Measurements from ENCODE around the gene NEK4. TPM values are rescaled to one million over a fixed set of nuclear protein-coding genes. Genes with fewer than 3 reads are reported as not detected.
"Not testable (repeated sequence)": the region's sequence is repeated elsewhere in the genome, so short reads cannot be mapped to it uniquely, and the experiment has no call there.

Gene NEK4
- total RNA-seq, 1 donor from 2014 or later, result 24.3 TPM

DNA sequence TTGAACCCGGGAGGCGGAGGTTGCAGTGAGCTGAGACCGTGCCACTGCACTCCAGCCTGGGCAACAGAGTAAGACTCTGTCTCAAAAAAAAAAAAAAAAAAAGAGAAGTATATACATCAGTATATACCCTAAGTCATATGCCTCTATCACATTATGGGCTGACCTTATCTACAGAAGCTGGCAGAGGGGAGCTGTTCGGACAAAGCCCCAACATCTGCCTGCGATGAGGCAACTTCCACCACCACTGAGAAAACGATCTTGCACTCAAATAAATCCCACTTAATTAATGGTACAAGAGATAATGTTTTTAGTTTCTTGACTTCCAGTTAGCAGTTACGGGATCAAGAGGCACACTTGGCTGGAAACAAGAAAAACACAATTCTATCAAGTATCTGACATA, 67.4 kb downstream of the NEK4 start:
- DNase-seq (ENCODE audit: low spot score), result no peak

DNA sequence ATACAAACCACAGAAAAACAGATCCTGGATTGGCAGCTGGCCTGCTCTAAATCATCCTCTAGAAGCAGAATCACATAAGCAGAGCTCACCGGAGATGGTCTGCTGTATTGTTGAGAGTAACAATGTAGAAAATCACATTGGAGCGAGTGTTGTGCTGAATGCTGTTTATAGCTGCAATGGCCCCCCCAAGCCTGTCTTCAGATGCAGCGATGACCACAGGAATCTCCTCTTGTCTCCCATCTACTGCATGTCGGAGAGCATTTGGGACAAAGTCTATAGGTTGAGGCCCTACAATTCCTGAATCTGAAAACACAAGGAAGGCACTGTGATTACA, 73.1 kb downstream of the NEK4 start:
- no peak for DNase-seq (ENCODE audit: low spot score)

DNA sequence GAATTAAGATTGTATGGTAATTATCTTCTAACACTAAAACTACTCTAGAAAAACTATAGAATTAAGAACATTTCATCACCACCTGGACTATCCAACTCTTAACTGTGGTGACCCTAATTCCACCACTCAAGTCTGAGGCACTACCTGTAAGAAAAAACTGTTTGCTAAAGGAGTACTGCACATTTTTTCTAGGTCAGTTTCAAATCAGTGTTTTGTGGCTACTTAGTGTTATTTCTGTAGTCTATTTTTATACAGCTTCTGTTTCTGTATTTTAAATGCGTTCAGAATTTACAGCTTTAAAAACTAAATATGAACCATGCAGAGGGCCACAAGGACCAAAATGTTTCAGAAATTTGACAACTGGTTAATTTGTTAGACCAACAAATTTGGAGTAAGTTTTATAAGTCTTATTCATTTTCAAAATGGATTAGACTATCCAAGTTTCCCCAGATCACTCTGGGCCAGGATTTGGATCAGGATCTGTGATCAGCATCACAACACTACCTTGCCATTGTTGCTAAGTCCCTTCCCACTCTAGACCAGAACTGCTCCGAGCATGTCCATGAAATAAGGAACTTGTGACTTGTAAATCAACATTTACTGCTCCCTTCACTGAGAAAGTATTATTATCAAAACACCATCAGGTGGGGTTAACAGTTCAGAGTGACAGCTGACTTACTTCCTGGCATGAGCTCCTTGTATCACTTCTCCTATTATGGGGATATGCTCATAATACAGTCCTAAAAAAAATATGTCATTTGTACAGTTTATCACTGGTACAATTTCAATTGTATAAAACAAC, 73.7 kb downstream of the NEK4 start:
- DNase-seq (ENCODE audit: low spot score), result no peak

DNA sequence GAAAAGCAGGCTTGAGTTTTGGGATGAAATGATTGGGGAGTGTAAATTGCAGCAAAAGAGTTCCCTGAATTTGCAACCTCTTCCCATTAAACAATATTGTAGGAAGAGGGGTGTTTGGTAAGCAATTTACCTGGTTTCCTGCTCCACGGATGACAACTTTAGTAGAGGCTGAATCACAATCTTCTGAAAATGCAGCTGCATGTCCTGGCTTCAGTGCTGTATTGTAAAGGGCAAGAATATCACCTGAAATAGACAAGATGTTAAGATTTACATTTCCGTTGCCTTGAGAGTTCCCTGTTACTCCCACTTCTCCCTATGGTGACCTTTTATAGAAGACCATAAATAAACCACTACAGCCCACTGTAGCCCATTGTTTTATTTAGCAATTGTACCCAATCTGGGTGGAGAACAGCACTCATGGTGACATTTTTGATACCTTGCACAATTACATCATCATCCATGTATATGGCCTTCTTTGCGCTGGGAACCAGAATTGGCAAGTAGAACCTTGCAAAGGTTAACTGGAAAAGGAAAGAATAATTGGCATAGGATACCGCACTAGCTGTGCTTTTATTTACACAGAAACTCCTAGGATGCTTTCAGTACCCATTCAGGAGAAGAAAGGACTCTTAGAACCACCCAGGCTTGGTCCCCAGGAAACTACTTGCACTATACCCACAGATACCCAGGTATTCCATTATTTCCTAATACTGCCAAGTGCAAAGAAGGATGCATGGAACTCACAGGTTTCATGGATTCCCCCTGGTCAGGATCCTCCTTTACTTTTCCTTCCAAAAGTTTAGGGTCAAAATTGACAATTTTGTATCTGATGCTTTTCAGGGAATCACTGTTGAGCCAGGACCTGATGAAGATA, 74.7 kb downstream of the NEK4 start:
- no peak for DNase-seq (ENCODE audit: low spot score)

DNA sequence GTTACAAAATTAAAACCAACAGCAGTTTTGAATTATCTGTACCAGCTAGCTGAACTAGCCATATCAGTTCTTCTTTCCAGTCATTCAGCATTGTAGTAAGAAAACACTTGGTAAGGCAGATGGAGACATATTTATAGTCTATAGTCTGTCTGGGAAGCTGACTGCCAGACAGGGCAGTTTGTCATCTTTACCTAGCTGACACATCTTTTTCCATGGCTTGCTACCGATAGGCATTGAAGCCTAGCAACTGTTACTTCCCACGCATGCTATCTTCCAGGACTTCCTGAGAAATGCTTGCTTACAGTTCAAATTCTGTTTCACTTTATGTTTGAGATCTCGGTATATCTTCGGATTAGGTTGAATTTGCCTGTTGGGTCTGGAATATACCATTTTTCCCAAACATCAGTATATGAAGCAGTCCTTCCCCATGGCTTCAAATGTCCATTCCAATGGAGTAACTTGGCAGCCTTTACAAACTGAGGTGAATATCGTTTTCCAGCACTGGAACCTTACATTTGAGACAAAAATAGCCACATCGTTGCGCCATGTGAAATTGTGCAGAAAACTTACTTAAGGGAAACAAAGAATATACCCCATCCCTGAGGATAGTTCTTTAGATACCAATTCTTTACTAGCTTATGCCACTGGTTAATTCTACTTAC, 76.1 kb downstream of the NEK4 start:
- no peak for DNase-seq (ENCODE audit: low spot score)

DNA sequence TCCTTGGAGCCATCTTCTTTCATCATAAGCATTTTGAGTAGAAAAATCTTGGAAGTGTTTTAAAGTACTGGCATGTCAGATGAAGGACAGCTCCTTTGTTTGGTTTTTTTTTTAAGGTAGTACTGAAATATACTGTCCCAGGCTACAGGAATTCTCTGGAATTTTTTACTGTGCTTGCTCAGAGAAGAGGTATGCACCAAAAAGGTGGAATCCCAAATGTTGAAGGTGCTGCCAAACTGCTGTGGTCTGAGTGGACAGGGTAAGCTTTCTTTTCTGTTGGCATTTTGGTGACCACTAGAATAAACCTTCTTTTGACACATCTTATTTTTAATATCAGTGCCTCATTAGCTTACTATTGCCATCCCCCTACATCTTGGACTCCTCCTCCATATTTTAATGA, 77.7 kb downstream of the NEK4 start:
- DNase-seq (ENCODE audit: low spot score), result no peak

DNA sequence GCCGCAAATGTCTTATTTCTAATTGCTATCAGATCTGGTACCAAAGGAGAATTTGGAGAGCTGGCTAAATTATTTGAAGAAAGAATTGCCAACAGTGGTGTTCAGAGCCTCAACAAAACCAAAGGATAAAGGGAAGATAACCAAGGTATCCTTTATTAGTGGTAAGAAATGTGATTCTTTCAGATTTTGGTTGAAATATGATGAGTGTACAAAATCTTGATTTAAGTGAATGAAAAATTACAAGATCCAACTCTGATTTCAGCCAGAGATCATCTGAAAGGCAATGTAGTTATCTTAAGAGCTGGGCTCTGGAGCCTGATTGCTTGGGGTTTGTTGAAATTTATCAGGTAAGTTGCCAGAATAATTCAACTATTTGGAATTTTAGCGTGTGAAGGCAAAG, 80.2 kb downstream of the NEK4 start:
- no peak for DNase-seq (ENCODE audit: low spot score)

DNA sequence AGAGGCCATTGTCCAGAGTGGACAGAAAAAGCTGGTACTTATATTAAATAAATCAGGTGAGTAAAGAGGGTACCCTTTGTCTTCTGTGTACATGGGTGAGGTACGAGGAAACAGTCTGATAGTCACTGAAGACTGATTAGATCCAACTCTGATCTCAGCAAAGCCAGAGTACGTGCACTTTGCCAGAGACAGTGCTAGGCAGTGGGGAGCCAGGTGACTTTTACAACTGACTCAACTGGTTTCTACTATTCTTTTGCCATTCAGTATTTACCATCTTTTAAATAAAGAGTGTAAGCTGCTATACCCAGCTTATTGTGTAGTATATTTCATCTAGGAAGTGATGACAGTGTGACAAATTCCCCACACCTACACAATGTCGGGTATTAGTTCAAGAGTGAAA, 81.6 kb downstream of the NEK4 start:
- no peak for DNase-seq (ENCODE audit: low spot score)

DNA sequence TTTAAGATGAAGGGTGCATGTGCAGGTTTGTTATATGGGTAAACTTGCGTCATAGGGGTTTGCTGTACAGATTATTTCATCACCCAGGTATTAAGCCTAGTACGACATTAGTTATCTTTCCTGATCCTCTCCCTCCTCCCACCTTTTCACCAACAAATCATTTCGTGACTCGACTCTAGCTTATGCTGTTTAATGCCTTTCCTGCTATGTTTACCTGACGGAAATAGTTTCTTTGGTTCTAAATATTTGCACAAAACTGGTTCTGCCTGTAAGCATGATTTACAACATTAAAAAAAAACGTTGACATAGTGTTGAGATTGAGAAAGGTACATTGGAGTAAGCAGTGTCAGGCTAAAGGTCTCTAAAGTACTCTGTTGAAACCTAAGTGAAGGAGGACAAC, 82.5 kb downstream of the NEK4 start:
- DNase-seq (ENCODE audit: low spot score), result no peak

DNA sequence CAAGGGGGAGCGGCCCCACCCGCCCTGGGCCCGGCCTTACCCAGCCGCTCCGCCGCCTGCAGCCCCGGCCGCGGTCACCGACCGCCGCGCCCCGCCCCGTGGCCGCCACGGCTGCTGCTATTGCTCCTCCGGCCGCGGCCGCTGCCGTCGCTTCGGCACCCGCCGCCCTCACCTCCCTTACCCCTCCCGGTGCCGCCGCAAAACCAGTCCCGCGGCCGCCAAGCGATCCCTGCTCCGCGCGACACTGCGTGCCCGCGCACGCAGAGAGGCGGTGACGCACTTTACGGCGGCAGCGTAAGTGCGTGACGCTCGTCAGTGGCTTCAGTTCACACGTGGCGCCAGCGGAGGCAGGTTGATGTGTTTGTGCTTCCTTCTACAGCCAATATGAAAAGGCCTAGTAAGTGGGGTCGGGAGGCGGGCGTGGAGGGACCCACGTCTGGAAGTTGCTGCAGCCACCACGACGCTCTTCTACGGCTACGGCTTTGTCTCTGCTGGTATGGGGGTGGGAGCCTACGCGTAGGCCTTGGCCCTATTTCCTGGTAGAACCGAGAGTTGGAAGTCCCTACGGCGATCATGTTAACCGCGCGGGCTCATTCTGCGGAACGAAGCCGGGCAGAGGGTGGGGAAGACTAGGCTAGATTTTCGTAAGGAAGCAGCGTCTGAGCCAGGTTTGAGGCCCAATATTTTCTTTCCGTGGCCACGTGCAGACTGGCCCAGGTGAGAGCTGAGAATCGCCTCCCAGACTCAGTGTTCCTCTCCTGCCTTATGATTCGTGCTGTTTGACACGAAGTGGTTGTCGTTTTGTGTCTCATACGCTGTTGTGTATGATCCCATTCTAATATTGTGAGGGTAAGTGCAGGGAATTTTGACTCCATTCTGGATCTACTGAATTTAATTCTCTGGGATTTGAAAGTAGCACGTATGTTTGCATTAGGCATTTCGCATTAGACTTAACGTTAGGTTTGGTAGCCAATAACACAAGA, 84.7 kb downstream of the NEK4 start, which contains the start of the genes GNL3 and PBRM1:
TSS of gene GNL3 (plus strand) at position 324 of the 983 bp plus-strand sequence. CDS start at position 385, 61 bp downstream.
TSS of gene PBRM1 (minus strand) at position 205 of the 983 bp plus-strand sequence.
- DNase-seq (ENCODE audit: low spot score), result peak; percentile 98

DNA sequence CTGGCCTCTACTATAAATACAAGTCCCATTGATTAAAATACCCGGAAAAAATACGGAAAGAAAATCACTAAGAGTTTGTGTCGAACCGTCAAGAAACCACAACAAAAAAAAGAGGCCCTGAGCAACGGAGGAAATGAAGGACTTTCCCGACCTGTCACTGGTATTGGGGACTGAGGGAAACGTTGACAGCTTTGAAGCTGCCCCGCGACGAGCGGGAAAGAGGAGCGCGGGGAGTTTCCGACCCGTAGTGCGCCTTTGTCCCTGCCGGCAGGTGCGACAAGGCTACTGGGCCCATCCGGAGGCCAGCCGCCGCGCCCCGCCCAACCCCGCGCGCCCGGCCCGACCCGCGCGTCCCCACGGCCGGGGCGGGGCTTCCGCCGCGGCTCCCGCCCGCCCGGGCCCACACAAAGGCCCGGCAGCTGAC, 85.4 kb downstream of the NEK4 start:
- no peak for DNase-seq (ENCODE audit: low spot score)

DNA sequence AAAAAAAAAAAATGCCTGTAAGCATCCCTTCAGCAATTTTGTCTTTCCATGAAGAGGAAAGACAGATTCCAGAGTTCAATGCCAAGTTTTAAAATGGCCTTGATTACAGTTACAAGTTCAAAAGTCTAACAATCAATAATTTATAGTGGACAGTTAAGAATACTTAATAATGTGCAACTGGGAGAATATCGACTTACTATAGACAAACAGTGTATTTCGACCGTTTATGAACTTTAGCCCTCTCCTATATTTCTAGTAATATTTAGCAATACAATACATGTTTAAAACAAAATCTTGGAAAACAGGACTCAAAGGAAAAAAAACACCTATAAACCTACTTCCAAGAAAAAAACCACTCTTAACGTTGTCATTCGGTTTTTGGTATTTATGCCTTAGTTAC, 86.6 kb downstream of the NEK4 start:
- no peak for DNase-seq (ENCODE audit: low spot score)

DNA sequence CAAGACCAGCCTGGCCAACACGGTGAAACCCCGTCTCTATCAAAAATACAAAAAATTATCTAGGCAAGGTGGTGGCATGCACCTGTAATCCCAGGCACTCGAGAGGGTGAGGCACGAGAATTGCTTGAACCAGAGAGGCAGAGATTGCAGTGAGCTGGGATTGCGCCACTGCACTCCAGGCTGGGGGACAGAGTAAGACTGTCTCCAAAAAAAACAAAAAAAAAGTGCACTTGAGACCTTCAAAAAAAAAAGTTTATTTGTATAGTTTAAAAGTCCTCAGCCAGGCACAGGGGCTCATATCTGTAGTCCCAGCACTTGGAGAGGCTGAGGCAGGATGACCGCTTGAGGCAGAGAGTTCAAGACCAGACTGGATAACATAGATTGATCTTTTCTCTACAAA, 87.1 kb downstream of the NEK4 start:
- no peak for DNase-seq (ENCODE audit: low spot score)

DNA sequence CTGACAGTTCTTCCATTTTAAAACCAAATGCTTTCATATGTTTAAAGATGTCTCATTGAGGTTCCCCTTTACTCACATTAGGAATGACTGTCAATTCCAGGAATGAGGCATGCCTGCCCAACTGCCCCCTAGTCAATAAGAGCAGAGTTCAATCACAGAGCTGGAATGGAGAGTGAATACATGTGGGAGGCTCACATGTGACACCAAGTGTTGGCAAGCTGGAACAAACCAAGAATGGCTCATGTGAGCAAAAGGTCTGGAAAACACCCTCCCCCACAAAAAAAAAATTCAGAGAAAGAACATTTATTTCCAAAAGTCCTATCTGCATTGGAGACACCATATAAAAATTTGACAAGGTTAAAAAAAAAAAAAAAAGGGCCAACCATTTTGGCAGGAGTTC, 88.7 kb downstream of the NEK4 start:
- DNase-seq (ENCODE audit: low spot score), result peak; percentile 20

DNA sequence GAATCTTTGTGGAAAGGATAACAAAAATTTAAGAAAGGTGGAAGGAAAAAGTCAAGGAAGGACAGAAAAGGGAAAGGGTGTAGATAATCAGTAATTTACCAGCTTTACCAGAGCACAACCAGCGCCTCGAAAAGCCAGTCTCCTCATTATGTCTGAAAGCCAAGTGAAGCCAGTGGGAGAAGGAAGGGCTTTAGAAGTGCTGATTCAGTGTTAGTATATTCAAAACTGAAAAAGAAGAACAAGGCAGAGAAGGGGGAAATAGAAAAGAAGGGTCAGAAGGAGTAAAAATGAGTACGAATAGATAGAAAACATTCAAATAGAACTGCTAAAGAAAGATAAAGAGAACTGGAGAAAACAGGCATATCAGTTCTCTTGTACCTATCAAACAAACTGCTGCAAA, 89.1 kb downstream of the NEK4 start:
- DNase-seq (ENCODE audit: low spot score), result no peak

DNA sequence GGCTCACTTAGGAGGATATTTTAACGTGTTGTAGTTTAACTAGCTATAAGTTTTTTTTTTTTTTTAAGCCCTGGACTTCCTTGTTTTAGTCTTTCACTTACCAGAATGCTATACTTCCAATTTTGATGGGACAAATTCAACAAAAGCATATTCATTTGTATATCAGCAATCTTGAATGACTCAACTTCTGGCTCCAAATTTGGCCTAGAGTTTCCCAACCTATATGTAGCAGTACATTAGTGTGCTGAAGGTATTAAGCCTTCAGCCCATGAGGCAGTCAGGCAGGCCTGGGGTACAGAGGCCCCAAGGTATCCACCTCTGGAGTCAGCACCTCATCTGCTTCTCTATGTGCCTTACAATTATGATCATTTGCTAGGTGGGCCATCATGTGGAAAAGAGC, 90.9 kb downstream of the NEK4 start:
- DNase-seq (ENCODE audit: low spot score), result no peak

DNA sequence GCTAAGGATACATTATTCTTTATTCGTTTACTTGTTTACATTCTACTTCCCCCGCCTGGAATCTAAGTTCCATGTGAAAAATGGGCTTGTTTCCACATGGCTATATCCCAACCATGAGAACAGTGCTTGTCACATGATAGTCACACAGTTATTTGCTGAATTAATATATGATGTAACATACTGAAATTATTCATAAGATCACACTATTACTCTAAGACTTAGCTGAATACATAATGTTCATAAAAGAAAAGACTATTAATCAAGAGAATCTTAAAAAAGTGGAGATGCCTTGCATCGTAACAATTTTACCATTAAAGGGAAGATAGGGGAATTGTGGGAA, 91.6 kb downstream of the NEK4 start:
- no peak for DNase-seq (ENCODE audit: low spot score)

DNA sequence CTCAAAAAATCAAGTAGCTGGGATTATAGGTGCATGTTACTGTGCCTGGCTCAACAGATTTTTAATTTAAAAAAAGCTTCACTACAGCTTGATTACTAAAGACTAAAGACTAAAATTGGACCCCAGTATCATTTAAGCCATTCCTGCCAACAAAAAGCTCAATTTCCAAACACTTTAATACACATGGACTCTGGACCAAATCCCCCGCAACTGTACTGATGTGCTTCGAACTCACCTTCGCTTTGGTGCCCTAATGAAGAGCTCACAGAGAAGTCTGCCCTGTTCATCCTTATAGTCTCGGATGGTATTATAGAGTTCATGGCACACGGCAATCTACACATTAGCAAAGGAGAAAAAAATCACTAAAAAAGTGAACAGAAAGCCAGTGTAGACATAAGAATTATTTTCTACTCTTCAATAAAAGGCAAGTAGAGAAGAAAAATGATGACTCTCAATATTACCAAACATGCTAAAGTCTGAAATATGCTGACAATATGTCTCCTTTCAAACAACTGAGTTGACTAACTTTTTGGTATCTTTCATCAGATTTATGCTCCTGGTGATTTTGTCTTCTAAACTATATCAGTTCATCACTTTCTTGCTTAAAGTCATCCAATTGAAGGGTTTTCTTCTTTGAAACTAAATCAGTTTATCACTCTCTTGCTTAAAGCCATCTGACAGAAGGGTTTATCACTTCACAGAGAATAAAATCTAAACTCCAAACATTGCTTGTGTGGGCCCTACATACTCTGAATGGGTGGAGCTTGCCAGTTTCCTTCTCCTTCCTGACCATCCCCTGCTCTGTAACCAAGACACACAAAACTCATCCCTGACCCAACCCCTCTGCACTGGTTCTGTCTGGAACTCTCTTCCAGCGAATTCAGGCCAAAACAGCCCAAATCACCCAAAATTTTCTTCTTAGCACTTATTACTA, 92.2 kb downstream of the NEK4 start:
- no peak for DNase-seq (ENCODE audit: low spot score)

DNA sequence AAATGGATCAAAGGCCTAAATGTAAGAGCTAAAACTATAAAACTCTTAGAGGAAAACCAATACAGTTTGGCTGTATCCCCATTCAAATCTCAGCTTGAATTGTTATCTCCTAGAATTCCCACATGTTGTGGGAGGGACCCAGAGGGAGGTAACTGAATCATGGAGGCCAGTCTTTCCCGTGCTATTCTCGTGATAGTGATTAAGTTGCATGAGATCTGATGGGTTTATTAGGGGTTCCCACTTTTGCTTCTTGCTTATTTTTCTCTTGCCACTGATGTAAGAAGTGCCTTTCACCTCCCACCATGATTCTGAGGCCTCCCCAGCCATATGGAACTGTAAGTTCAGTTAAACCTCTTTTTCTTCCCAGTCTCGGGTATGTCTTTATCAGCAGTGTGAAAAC, 94.5 kb downstream of the NEK4 start:
- not testable (repeated sequence) for DNase-seq (ENCODE audit: low spot score)

DNA sequence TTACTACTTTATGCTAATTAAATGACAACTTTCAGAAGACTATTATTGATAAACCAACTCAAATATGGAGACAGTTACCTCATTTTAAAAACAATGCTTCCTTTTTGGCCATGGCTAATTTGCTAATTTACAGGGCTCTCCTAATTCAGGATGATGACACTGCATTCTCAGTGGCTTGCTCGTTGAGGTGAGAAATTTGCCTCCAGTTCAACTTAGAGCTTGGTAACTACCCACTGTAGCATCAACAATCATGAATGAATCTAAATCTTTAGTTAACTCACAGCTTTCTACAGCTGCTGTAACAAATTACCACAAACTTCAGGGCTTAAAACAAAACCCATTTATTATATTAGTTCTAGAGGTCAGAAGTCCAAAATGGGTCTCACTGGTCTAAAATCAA, 99.1 kb downstream of the NEK4 start:
- no peak for DNase-seq (ENCODE audit: low spot score)

Measured in umbilical cord (tissue), 2 donors.